GM23248 (cell line): ENCODE measurements around the gene PCBP3. TPM values are rescaled to one million over a fixed set of nuclear protein-coding genes. Genes with fewer than 3 reads are reported as not detected.

Experiments used
- DNase-seq: peaks from one replicate; pipeline ENCODE4 v3.0.0-alpha.2; 2015
- H2AFZ ChIP-seq: fragments of 200-600 bp; sonication (generic); 2 replicates; pipeline ENCODE4 v1.6.1; 2016; ENCODE audit warnings: antibody characterized with exemption
- H3F3A ChIP-seq: fragments of 200-600 bp; sonication (generic); 2 replicates; pipeline ENCODE4 v1.6.1; 2016; ENCODE audit warnings: mild to moderate bottlenecking, antibody characterized with exemption, mixed run types; ENCODE audit not compliant: insufficient read depth
- H3K27ac ChIP-seq: fragments of 200-600 bp; sonication (generic); 2 replicates; pipeline ENCODE4 v1.5.1; 2016; ENCODE audit warnings: mild to moderate bottlenecking
- H3K27me3 ChIP-seq: fragments of 200-600 bp; sonication (generic); replicated peaks from 2 replicates; pipeline ENCODE4 v1.6.1; 2016; ENCODE audit warnings: mild to moderate bottlenecking; ENCODE audit not compliant: insufficient read depth
- H3K36me3 ChIP-seq: fragments of 200-600 bp; sonication (generic); 2 replicates; pipeline ENCODE4 v1.6.1; 2016; ENCODE audit warnings: low read depth, mild to moderate bottlenecking
- H3K4me1 ChIP-seq: fragments of 200-600 bp; sonication (generic); 2 replicates; pipeline ENCODE4 v1.6.1; 2016; ENCODE audit warnings: mild to moderate bottlenecking; ENCODE audit not compliant: insufficient read depth
- H3K4me2 ChIP-seq: fragments of 200-600 bp; sonication (generic); one replicate; pipeline ENCODE4 v1.6.1; 2016; ENCODE audit warnings: mild to moderate bottlenecking; ENCODE audit not compliant: unreplicated experiment
- H3K4me3 ChIP-seq: fragments of 200-600 bp; sonication (generic); 2 replicates; pipeline ENCODE4 v1.5.1; 2016; ENCODE audit warnings: mild to moderate bottlenecking
- H3K79me2 ChIP-seq: fragments of 200-600 bp; sonication (generic); 2 replicates; pipeline ENCODE4 v1.6.1; 2016; ENCODE audit warnings: mild to moderate bottlenecking; ENCODE audit not compliant: insufficient read depth
- H3K9ac ChIP-seq: fragments of 200-600 bp; sonication (generic); 2 replicates; pipeline ENCODE4 v1.6.1; 2016; ENCODE audit warnings: mild to moderate bottlenecking
- H3K9me2 ChIP-seq: fragments of 200-600 bp; sonication (generic); 2 replicates; pipeline ENCODE4 v1.6.1; 2016; ENCODE audit warnings: mixed run types, mild to moderate bottlenecking, moderate library complexity; ENCODE audit not compliant: insufficient read depth
- H3K9me3 ChIP-seq: fragments of 200-600 bp; sonication (generic); one replicate; pipeline ENCODE4 v1.6.1; 2017; ENCODE audit warnings: low read depth
- H4K20me1 ChIP-seq: fragments of 200-600 bp; sonication (generic); 2 replicates; pipeline ENCODE4 v1.6.0; 2016; ENCODE audit not compliant: insufficient read depth
- EZH2 ChIP-seq: fragments of 200-600 bp; sonication (generic); IDR thresholded peaks from 2 replicates; pipeline ENCODE4 v1.6.1; 2018; ENCODE audit warnings: antibody characterized with exemption, mild to moderate bottlenecking; ENCODE audit not compliant: insufficient read depth, poor library complexity, severe bottlenecking
- EZH2phosphoT487 ChIP-seq: fragments of 200-600 bp; sonication (generic); IDR thresholded peaks from 2 replicates; pipeline ENCODE4 v1.6.1; 2018; ENCODE audit warnings: antibody characterized with exemption, moderate library complexity, mild to moderate bottlenecking, low read depth; ENCODE audit not compliant: insufficient read depth
- WGBS, 2 experiments: methylation state at CpG; one replicate each; pipeline ENCODE4 v1.1.6; 2015 to 2017; ENCODE audit warnings: low lambda C conversion rate in 2 of 2, low coverage in 1 of 2; ENCODE audit errors: missing lambda C conversion rate in 2 of 2; 5-methylcytosine and 5-hydroxymethylcytosine counted together
- in situ Hi-C: fragments of 300-500 bp; cut with MboI; formaldehyde crosslinking; loops from 2 replicates; pipeline ENCODE4 v1.15.0; 2020
- polyA plus RNA-seq: library from polyadenylated mRNA; unstranded; fragments of >200 nt; fragmentation: Nextera tagmentation; extraction: Ambion mirVana; gene quantifications from 2 replicates; pipeline ENCODE4 v1.2.1, GENCODE V29; 2016
- total RNA-seq: library from RNA; depleted of rRNA; stranded (reverse); fragments of >200 nt; shearing (Covaris generic); gene quantifications from 2 replicates; pipeline ENCODE4 v1.2.3, GENCODE V29; 2014

Gene PCBP3
- total and polyA plus RNA-seq, 2 experiments from 2014 or later: 0.32 to 1.3 TPM

DNA sequence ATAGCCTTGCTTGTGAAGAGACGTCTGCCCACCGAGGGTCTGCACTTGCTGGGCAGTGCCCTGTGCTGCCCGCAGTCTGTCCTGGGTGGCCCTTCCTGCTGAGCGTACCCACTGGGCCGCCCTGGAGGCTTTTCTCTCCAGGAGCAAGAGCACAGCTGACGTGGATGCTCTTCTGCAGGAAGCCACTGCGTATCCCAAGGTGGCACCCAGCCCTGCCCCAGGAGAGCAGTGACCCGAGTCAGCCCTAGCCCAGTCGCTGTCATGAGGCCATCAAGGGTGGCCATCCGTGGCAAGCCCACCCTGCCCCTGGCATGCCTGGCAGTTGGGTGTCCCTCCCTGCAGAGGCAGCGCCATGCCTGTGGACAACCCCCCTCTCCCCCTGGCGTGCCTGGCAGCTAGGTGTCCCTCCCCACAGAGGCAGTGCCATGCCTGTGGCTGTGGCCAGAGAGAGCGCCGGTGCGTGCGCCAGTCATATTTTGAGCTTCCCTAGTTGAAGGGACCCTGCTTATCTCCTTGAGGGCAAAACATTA lies 286.8 kb downstream of the PCBP3 start:
- H3K27me3 ChIP-seq: no peaks in the 10 kb centered on the region; the same call in 1 of the 2 replicates
- H4K20me1 ChIP-seq: no peaks in the 10 kb centered on the region
- no peak for TF ChIP-seq EZH2phosphoT487
- no peak overlapping the region for H3K4me3 ChIP-seq
- H3K9me2 ChIP-seq: no peaks in the 10 kb centered on the region
- in situ Hi-C loops: no loop called here
- H3K4me2 ChIP-seq: no peak overlapping the region
- H3K4me1 ChIP-seq: no peaks in the 10 kb centered on the region
- no peaks in the 10 kb centered on the region for H3K36me3 ChIP-seq
- H3K9me3 ChIP-seq: no peaks in the 10 kb centered on the region
- WGBS, 2 experiments: 84 to 89% methylated on average over 11 to 16 of the region's 16 CpGs
- no peaks in the 10 kb centered on the region for H3K79me2 ChIP-seq
- H2AFZ ChIP-seq: no peak overlapping the region
- H3F3A ChIP-seq: no peaks in the 10 kb centered on the region
- H3K9ac ChIP-seq: no peak overlapping the region
- DNase-seq: no peak
- no peak overlapping the region for H3K27ac ChIP-seq

GRCh38 chr21:45930792-45931191 lies 287.3 kb downstream of the PCBP3 start:
- no peaks in the 10 kb centered on the region for H3K36me3 ChIP-seq
- H3K4me1 ChIP-seq: no peaks in the 10 kb centered on the region
- no peak for TF ChIP-seq EZH2
- H3F3A ChIP-seq: no peaks in the 10 kb centered on the region
- 69 to 70% methylated on average over 7 of the region's 7 CpGs for whole genome bisulfite sequencing, 2 experiments
- in situ Hi-C loops: no loop called here
- no peak overlapping the region for H3K4me3 ChIP-seq
- DNase-seq: no peak
- H3K27ac ChIP-seq: no peak overlapping the region
- H3K79me2 ChIP-seq: no peaks in the 10 kb centered on the region
- no peaks in the 10 kb centered on the region for H3K9me2 ChIP-seq
- H3K4me2 ChIP-seq: no peak overlapping the region
- H3K9ac ChIP-seq: no peak overlapping the region
- no peaks in the 10 kb centered on the region for H3K9me3 ChIP-seq
- H3K27me3 ChIP-seq: no peaks in the 10 kb centered on the region; the same call in 1 of the 2 replicates
- H2AFZ ChIP-seq: no peak overlapping the region
- H4K20me1 ChIP-seq: no peaks in the 10 kb centered on the region

GRCh38 chr21:45931397-45931969 lies 288.0 kb downstream of the PCBP3 start:
- no peaks in the 10 kb centered on the region for H3F3A ChIP-seq
- H3K9me2 ChIP-seq: no peaks in the 10 kb centered on the region
- TF ChIP-seq EZH2 (no peak), EZH2phosphoT487 (no peak)
- no peak overlapping the region for H2AFZ ChIP-seq
- no peaks in the 10 kb centered on the region for H3K9me3 ChIP-seq
- H4K20me1 ChIP-seq: no peaks in the 10 kb centered on the region
- H3K27ac ChIP-seq: no peak overlapping the region
- H3K4me1 ChIP-seq: no peaks in the 10 kb centered on the region
- H3K4me3 ChIP-seq: no peak overlapping the region
- no peaks in the 10 kb centered on the region; the same call in 1 of the 2 replicates for H3K27me3 ChIP-seq
- WGBS, 2 experiments: 78 to 80% methylated on average over 23 of the region's 23 CpGs
- H3K9ac ChIP-seq: no peak overlapping the region
- no peak overlapping the region for H3K4me2 ChIP-seq
- H3K36me3 ChIP-seq: no peaks in the 10 kb centered on the region
- DNase-seq: no peak
- H3K79me2 ChIP-seq: no peaks in the 10 kb centered on the region
- in situ Hi-C loops: no loop called here

DNA sequence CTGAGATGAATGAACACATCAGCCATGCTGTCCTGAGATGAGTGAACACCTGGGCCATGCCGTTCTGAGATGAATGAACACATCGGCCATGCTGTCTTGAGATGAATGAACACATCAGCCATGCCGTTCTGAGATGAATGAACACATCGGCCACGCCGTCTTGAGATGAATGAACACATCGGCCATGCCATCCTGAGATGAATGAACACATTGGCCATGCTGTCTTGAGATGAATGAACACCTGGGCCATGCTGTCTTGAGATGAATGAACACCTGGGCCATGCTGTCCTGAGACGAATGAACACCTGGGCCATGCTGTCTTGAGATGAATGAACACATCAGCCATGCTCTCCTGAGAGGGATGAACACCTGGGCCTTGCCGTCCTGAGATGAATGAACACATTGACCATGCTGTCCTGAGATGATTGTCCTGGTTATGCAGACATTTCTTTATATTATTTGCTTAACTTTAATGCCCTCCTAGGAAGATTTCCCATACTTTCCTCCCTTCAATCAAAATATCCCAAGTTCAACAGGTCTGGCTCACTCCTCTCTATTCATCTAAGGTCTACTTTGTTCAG lies 289.5 kb downstream of the PCBP3 start:
- no peaks in the 10 kb centered on the region for H3K4me1 ChIP-seq
- no peaks in the 10 kb centered on the region for H3K36me3 ChIP-seq
- no peak overlapping the region for H3K4me2 ChIP-seq
- H3K9ac ChIP-seq: no peak overlapping the region
- H3K9me2 ChIP-seq: no peaks in the 10 kb centered on the region
- H3K4me3 ChIP-seq: no peak overlapping the region
- H3F3A ChIP-seq: no peaks in the 10 kb centered on the region
- no peak for DNase-seq
- no peak overlapping the region for H2AFZ ChIP-seq
- no peaks in the 10 kb centered on the region for H3K27me3 ChIP-seq
- H3K27ac ChIP-seq: no peak overlapping the region
- WGBS, 2 experiments: 57 to 60% methylated on average over 9 of the region's 9 CpGs
- H4K20me1 ChIP-seq: no peaks in the 10 kb centered on the region
- in situ Hi-C loops: no loop called here
- H3K9me3 ChIP-seq: no peaks in the 10 kb centered on the region
- no peak for TF ChIP-seq EZH2phosphoT487
- no peak for TF ChIP-seq EZH2
- no peaks in the 10 kb centered on the region for H3K79me2 ChIP-seq
